Osteoblast (primary cell): ENCODE results near the gene GRIN2A. TPM values are rescaled to one million over a fixed set of nuclear protein-coding genes. Genes with fewer than 3 reads are reported as not detected.
A peak's percentile ranks its signal among the peaks of the same experiment; 100 is the strongest.

Experiments used
- DNase-seq: peaks from one replicate; pipeline ENCODE4 v3.0.0; 2011; ENCODE audit warnings: low spot score, mixed read lengths; ENCODE audit not compliant: insufficient read length; ENCODE audit errors: missing footprints
- H2AFZ ChIP-seq: 2 replicates; pipeline ENCODE4 v1.6.0; 2011; ENCODE audit warnings: mild to moderate bottlenecking, low read length
- H3K27ac ChIP-seq: 2 replicates; pipeline ENCODE4 v1.5.1; 2011; ENCODE audit warnings: mild to moderate bottlenecking, low read depth, low read length, moderate library complexity
- H3K27me3 ChIP-seq: 2 replicates; pipeline ENCODE4 v1.6.0; 2012; ENCODE audit warnings: mild to moderate bottlenecking, control low read depth, inconsistent platforms, low read length, moderate library complexity; ENCODE audit not compliant: insufficient read depth
- H3K36me3 ChIP-seq: 2 replicates; pipeline ENCODE4 v1.5.1; 2011; ENCODE audit warnings: mild to moderate bottlenecking, low read length, control low read depth, moderate library complexity; ENCODE audit not compliant: insufficient read depth
- H3K4me1 ChIP-seq: 2 replicates; pipeline ENCODE4 v1.5.1; 2011; ENCODE audit warnings: mild to moderate bottlenecking, low read length, control low read depth, moderate library complexity; ENCODE audit not compliant: insufficient read depth
- H3K4me2 ChIP-seq: 2 replicates; pipeline ENCODE4 v1.6.0; 2011; ENCODE audit warnings: mild to moderate bottlenecking, low read length; ENCODE audit not compliant: insufficient read depth
- H3K4me3 ChIP-seq: fragments of 200-600 bp; sonication (generic); 3 replicates; pipeline ENCODE4 v1.5.1; 2012; ENCODE audit warnings: mild to moderate bottlenecking, low read length, inconsistent platforms; ENCODE audit not compliant: insufficient read depth
- H3K79me2 ChIP-seq: 2 replicates; pipeline ENCODE4 v1.6.0; 2012; ENCODE audit warnings: mild to moderate bottlenecking, low read length, control low read depth, inconsistent platforms; ENCODE audit not compliant: insufficient read depth
- H3K9me3 ChIP-seq: 2 replicates; pipeline ENCODE4 v1.5.1; 2011; ENCODE audit warnings: low read depth, low read length, control low read depth
- H4K20me1 ChIP-seq: 2 replicates; pipeline ENCODE4 v1.6.0; 2012; ENCODE audit warnings: mild to moderate bottlenecking, low read length, control low read depth; ENCODE audit not compliant: insufficient read depth
- total RNA-seq: library from RNA; depleted of rRNA; stranded (reverse); fragments of >200 nt; gene quantifications from 2 replicates; pipeline ENCODE4 v1.2.3, GENCODE V29; 2012
- TF ChIP-seq, protein P1 (sequence below): IDR thresholded peaks from 2 replicates; pipeline ENCODE4 v1.5.1; 2011; ENCODE audit warnings: mild to moderate bottlenecking, low read depth, low read length, moderate library complexity; ENCODE audit errors: extremely low read depth

The GRIN2A gene
- total RNA-seq, 1 donor: 0.72 TPM

DNA sequence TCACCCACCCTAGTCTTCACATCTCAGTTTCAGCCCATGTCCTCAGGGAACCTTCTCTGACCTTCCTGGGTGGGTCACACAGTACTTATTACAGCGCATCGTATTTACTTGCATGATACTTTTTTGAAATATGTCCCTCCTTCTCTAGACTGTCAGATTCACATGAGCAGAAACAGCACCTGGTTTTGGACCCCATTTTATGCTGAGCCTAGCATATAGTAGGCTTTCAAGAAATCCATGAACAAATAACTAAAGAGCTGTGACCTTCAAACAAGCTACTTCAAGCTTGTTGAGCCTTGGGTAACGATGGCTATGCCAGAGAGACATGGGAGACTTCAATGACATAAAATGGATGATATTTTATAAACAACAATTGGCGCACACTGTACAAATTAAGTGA lies 150.3 kb downstream of the GRIN2A start:
- Histone ChIP-seq H3K4me1 (no peaks in the 10 kb centered on the region), H3K9me3 (no peaks in the 10 kb centered on the region), H3K4me2 (no peak overlapping the region), H3K27me3 (no peaks in the 10 kb centered on the region), H3K4me3 (no peak overlapping the region), H3K79me2 (no peaks in the 10 kb centered on the region), H4K20me1 (no peaks in the 10 kb centered on the region), H3K36me3 (no peaks in the 10 kb centered on the region), H2AFZ (no peak overlapping the region), H3K27ac (no peak overlapping the region)
- DNase-seq: no peak
- TF ChIP-seq, protein P1, sequence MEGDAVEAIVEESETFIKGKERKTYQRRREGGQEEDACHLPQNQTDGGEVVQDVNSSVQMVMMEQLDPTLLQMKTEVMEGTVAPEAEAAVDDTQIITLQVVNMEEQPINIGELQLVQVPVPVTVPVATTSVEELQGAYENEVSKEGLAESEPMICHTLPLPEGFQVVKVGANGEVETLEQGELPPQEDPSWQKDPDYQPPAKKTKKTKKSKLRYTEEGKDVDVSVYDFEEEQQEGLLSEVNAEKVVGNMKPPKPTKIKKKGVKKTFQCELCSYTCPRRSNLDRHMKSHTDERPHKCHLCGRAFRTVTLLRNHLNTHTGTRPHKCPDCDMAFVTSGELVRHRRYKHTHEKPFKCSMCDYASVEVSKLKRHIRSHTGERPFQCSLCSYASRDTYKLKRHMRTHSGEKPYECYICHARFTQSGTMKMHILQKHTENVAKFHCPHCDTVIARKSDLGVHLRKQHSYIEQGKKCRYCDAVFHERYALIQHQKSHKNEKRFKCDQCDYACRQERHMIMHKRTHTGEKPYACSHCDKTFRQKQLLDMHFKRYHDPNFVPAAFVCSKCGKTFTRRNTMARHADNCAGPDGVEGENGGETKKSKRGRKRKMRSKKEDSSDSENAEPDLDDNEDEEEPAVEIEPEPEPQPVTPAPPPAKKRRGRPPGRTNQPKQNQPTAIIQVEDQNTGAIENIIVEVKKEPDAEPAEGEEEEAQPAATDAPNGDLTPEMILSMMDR: no peak

DNA sequence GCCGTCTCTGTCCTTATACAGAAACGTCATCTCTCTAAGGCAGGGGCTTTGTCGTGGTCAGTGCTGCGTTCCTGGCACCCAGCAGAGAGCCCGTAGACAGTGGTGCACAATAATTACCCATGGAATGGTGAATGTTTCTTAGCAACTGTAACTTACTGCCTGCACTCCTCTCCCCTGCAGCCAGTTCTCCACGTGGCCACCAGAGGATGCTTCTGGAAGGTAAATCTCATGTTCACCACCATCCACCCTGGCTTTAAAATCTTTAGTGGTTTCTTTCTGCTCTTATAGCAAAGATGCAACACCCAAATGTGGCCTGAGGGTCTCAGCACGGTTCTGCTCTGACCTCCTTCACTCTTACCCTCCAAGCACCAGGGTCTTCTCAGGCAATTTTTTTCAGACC lies 150.8 kb downstream of the GRIN2A start:
- no peak overlapping the region for H2AFZ ChIP-seq
- H3K4me2 ChIP-seq: no peak overlapping the region
- H3K4me3 ChIP-seq: no peak overlapping the region
- DNase-seq: no peak
- no peaks in the 10 kb centered on the region for H3K9me3 ChIP-seq
- H3K36me3 ChIP-seq: no peaks in the 10 kb centered on the region
- H3K4me1 ChIP-seq: no peaks in the 10 kb centered on the region
- TF ChIP-seq, protein P1: peak; percentile 27
- H3K27me3 ChIP-seq: no peaks in the 10 kb centered on the region
- H3K79me2 ChIP-seq: no peaks in the 10 kb centered on the region
- no peak overlapping the region for H3K27ac ChIP-seq
- no peaks in the 10 kb centered on the region for H4K20me1 ChIP-seq

DNA sequence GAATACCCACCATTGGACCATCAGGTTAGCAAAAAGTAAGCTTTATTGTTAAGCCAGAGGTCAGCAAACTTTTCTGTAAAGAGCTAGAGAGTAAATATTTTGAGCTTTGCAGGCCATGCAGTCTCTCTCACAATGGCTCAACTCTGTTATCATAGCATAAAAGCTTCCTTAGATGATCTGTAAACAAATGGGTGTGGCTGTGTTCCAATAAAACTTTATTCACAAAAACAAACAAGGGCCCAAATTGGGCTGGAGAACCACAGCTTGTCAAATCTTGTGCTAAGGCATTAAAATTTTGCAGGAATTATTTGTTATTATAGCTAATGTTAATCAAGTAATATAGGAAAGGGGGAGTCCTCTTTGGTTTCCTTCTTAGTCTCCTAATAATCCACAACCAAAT lies 153.6 kb downstream of the GRIN2A start:
- no peak overlapping the region for H3K27ac ChIP-seq
- TF ChIP-seq, protein P1: no peak
- no peak overlapping the region for H3K4me3 ChIP-seq
- no peaks in the 10 kb centered on the region for H3K27me3 ChIP-seq
- H2AFZ ChIP-seq: no peak overlapping the region
- H3K4me2 ChIP-seq: no peak overlapping the region
- H3K79me2 ChIP-seq: no peaks in the 10 kb centered on the region
- no peaks in the 10 kb centered on the region for H4K20me1 ChIP-seq
- no peaks in the 10 kb centered on the region for H3K4me1 ChIP-seq
- no peaks in the 10 kb centered on the region for H3K9me3 ChIP-seq
- no peaks in the 10 kb centered on the region for H3K36me3 ChIP-seq
- DNase-seq: no peak

DNA sequence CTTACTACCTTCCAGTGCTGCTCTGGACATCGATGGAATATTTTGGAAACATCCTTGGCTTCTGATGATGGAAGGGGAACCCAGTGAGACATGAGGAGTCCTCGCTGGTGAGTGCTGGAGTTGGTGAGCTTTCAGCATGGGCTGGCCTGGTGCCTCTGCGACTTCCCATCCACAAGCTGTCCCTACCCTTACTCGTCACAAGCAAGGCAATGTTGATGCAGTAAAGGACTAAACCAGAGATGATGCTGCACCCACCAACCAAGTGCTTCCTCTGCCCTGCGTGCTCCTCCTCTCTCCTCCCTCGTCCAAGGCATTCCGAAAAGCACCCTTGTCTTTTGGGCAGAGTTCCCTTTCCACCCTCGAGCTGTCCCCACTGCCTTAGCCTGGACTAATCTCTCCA lies 154.7 kb downstream of the GRIN2A start:
- H2AFZ ChIP-seq: no peak overlapping the region
- H3K9me3 ChIP-seq: no peaks in the 10 kb centered on the region
- H3K4me3 ChIP-seq: no peak overlapping the region
- DNase-seq: no peak
- no peaks in the 10 kb centered on the region for H3K36me3 ChIP-seq
- TF ChIP-seq, protein P1: no peak
- H3K4me2 ChIP-seq: no peak overlapping the region
- no peaks in the 10 kb centered on the region for H4K20me1 ChIP-seq
- H3K27me3 ChIP-seq: no peaks in the 10 kb centered on the region
- H3K4me1 ChIP-seq: no peaks in the 10 kb centered on the region
- H3K27ac ChIP-seq: no peak overlapping the region
- no peaks in the 10 kb centered on the region for H3K79me2 ChIP-seq
